Erythroblast (primary cell): ENCODE measurements around the gene PCID2.

ENCODE experiments used
- GATA1 ChIP-seq: IDR thresholded peaks from 2 replicates; pipeline ENCODE4 v1.6.1; 2011; ENCODE audit warnings: low read depth, mild to moderate bottlenecking, control low read depth, low read length, moderate library complexity
- POLR2A ChIP-seq: IDR thresholded peaks from 2 replicates; pipeline ENCODE4 v1.6.1; 2011; ENCODE audit warnings: mild to moderate bottlenecking, low read length

GRCh38 chr13:113145911-113146598 is 62.4 kb downstream of the PCID2 start:
- TF ChIP-seq POLR2A (no peak), GATA1 (no peak)
